Astrocyte (in vitro differentiated cells and primary cell): ENCODE data around the gene ZNF662. TPM values are rescaled to one million over a fixed set of nuclear protein-coding genes. Genes with fewer than 3 reads are reported as not detected.

Experiments
- DNase-seq: peaks from one replicate; pipeline ENCODE4 v3.0.0-alpha.2; 2010; ENCODE audit warnings: low read depth
- FAIRE-seq: peaks from 2 replicates; lab custom pipeline; 2011; peaks lifted over from hg19 to GRCh38; lab: Jason Lieb, UNC
- H2AFZ ChIP-seq: 2 replicates; pipeline ENCODE4 v1.6.0; 2012; ENCODE audit warnings: low read depth, low read length, inconsistent platforms
- H3K27ac ChIP-seq: 2 replicates; pipeline ENCODE4 v1.5.1; 2011; ENCODE audit warnings: low read depth, low read length, inconsistent platforms
- H3K27me3 ChIP-seq: 2 replicates; pipeline ENCODE4 v1.6.0; 2011; ENCODE audit warnings: low read length, inconsistent platforms; ENCODE audit not compliant: insufficient read depth
- H3K36me3 ChIP-seq: 2 replicates; pipeline ENCODE4 v1.5.1; 2011; ENCODE audit warnings: low read length, inconsistent platforms; ENCODE audit not compliant: insufficient read depth
- H3K4me1 ChIP-seq: 2 replicates; pipeline ENCODE4 v1.5.1; 2011; ENCODE audit warnings: low read length, inconsistent platforms; ENCODE audit not compliant: insufficient read depth
- H3K4me2 ChIP-seq: 2 replicates; pipeline ENCODE4 v1.6.0; 2012; ENCODE audit warnings: low read length, inconsistent platforms
- H3K4me3 ChIP-seq: 2 replicates; pipeline ENCODE4 v1.5.1; 2011; ENCODE audit warnings: low read depth, mild to moderate bottlenecking, low read length, inconsistent platforms; ENCODE audit not compliant: insufficient read depth
- H3K79me2 ChIP-seq: 2 replicates; pipeline ENCODE4 v1.6.0; 2012; ENCODE audit warnings: mild to moderate bottlenecking, low read length, inconsistent platforms; ENCODE audit not compliant: insufficient read depth
- H3K9ac ChIP-seq: 2 replicates; pipeline ENCODE4 v1.6.0; 2012; ENCODE audit warnings: mild to moderate bottlenecking, low read length, inconsistent platforms
- H3K9me3 ChIP-seq: 2 replicates; pipeline ENCODE4 v1.5.1; 2012; ENCODE audit warnings: low read depth, mild to moderate bottlenecking, low read length, inconsistent platforms; ENCODE audit not compliant: insufficient read depth
- H4K20me1 ChIP-seq: 2 replicates; pipeline ENCODE4 v1.6.0; 2012; ENCODE audit warnings: low read length, inconsistent platforms; ENCODE audit not compliant: insufficient read depth
- H3K27ac Mint-ChIP-seq: one replicate; pipeline ENCODE4 v1.8.0; 2021; ENCODE audit warnings: mild to moderate bottlenecking, mixed read lengths; ENCODE audit not compliant: unreplicated experiment
- H3K27me3 Mint-ChIP-seq: one replicate; pipeline ENCODE4 v1.8.0; 2021; ENCODE audit warnings: low read depth, mixed read lengths; ENCODE audit not compliant: unreplicated experiment
- H3K36me3 Mint-ChIP-seq: one replicate; pipeline ENCODE4 v1.8.0; 2021; ENCODE audit warnings: low read depth, mixed read lengths; ENCODE audit not compliant: unreplicated experiment
- H3K4me1 Mint-ChIP-seq: one replicate; pipeline ENCODE4 v1.8.0; 2021; ENCODE audit warnings: low read depth, mixed read lengths; ENCODE audit not compliant: unreplicated experiment
- H3K4me3 Mint-ChIP-seq: one replicate; pipeline ENCODE4 v1.8.0; 2021; ENCODE audit warnings: mild to moderate bottlenecking, moderate library complexity, mixed read lengths; ENCODE audit not compliant: unreplicated experiment
- H3K9me3 Mint-ChIP-seq: one replicate; pipeline ENCODE4 v1.8.0; 2021; ENCODE audit warnings: mild to moderate bottlenecking, mixed read lengths; ENCODE audit not compliant: unreplicated experiment
- CTCF ChIP-seq: IDR thresholded peaks from 2 replicates; pipeline ENCODE4 v1.5.1; 2011; ENCODE audit warnings: low read depth, mild to moderate bottlenecking, inconsistent platforms, low read length, moderate library complexity; ENCODE audit not compliant: insufficient read depth
- EZH2 ChIP-seq: IDR thresholded peaks from 2 replicates; pipeline ENCODE4 v1.6.1; 2012; ENCODE audit warnings: mild to moderate bottlenecking, low read length, inconsistent platforms; ENCODE audit not compliant: insufficient read depth
- total RNA-seq: library from RNA; stranded (reverse); gene quantifications from 2 replicates; pipeline ENCODE4 v1.2.1, GENCODE V29; 2021

Gene ZNF662
- total RNA-seq, 1 donor from 2014 or later, result 0.23 TPM

- no peaks in the 10 kb centered on the region for H3K4me1 ChIP-seq
- H3K79me2 ChIP-seq, result no peaks in the 10 kb centered on the region
- DNase-seq (no peak), FAIRE-seq (no peak)
- H3K9me3 ChIP-seq, result no peaks in the 10 kb centered on the region
- H3K36me3 ChIP-seq, result no peaks in the 10 kb centered on the region
- peaks cover 3% of the 10 kb centered on the region for H3K36me3 Mint-ChIP-seq
- no peak overlapping the region for H3K27ac ChIP-seq
- no peak overlapping the region for H3K4me2 ChIP-seq
- no peaks in the 10 kb centered on the region for H4K20me1 ChIP-seq
- no peak for TF ChIP-seq CTCF
- no peak for TF ChIP-seq EZH2
- no peak overlapping the region for H3K9ac ChIP-seq
- peaks cover 12% of the 10 kb centered on the region for H3K9me3 Mint-ChIP-seq
- no peak overlapping the region for H3K4me3 ChIP-seq
- no peak overlapping the region for H3K4me3 Mint-ChIP-seq
- H3K27me3 ChIP-seq, result peaks cover 5% of the 10 kb centered on the region
- no peak overlapping the region for H3K27ac Mint-ChIP-seq
- no peak overlapping the region for H2AFZ ChIP-seq
- no peaks in the 10 kb centered on the region for H3K4me1 Mint-ChIP-seq
- H3K27me3 Mint-ChIP-seq, result peaks cover 44% of the 10 kb centered on the region
Measured at GRCh38 chr3:42876940-42877720, 28.8 kb upstream of the ZNF662 start.

GRCh38 chr3:42877881-42878280 is 28.1 kb upstream of the ZNF662 start:
- Histone ChIP-seq H3K9me3 (no peaks in the 10 kb centered on the region), H2AFZ (no peak overlapping the region), H3K4me1 (no peaks in the 10 kb centered on the region), H4K20me1 (no peaks in the 10 kb centered on the region), H3K27me3 (peaks cover 5% of the 10 kb centered on the region), H3K36me3 (no peaks in the 10 kb centered on the region), H3K4me3 (no peak overlapping the region), H3K27ac (no peak overlapping the region), H3K9ac (no peak overlapping the region), H3K4me2 (no peak overlapping the region), H3K79me2 (no peaks in the 10 kb centered on the region)
- Mint-ChIP-seq H3K36me3 (peaks cover 3% of the 10 kb centered on the region), H3K4me1 (no peaks in the 10 kb centered on the region), H3K4me3 (no peak overlapping the region), H3K27ac (no peak overlapping the region), H3K9me3 (peaks cover 12% of the 10 kb centered on the region), H3K27me3 (peaks cover 36% of the 10 kb centered on the region)
- no peak for FAIRE-seq
- TF ChIP-seq EZH2 (no peak), CTCF (no peak)
- no peak for DNase-seq

GRCh38 chr3:42880183-42880582 is 25.8 kb upstream of the ZNF662 start:
- FAIRE-seq (no peak), DNase-seq (no peak)
- Mint-ChIP-seq H3K27ac (no peak overlapping the region), H3K36me3 (peaks cover 3% of the 10 kb centered on the region), H3K4me3 (peak overlapping the region; percentile 60), H3K27me3 (peaks cover 23% of the 10 kb centered on the region), H3K9me3 (peaks cover 8% of the 10 kb centered on the region), H3K4me1 (no peaks in the 10 kb centered on the region)
- peak overlapping the region; percentile 58 for H3K4me3 ChIP-seq
- peak overlapping the region; percentile 68 for H3K9ac ChIP-seq
- H3K36me3 ChIP-seq, result no peaks in the 10 kb centered on the region
- no peaks in the 10 kb centered on the region for H4K20me1 ChIP-seq
- TF ChIP-seq CTCF (no peak), EZH2 (no peak)
- no peaks in the 10 kb centered on the region for H3K9me3 ChIP-seq
- H3K27ac ChIP-seq, result no peak overlapping the region
- no peaks in the 10 kb centered on the region for H3K79me2 ChIP-seq
- H3K4me1 ChIP-seq, result no peaks in the 10 kb centered on the region
- peak overlapping the region; percentile 94 for H3K4me2 ChIP-seq
- peaks cover 2% of the 10 kb centered on the region for H3K27me3 ChIP-seq
- H2AFZ ChIP-seq, result peak overlapping the region; percentile 94
